Measurements from ENCODE around the gene DCAF4.

DNA sequence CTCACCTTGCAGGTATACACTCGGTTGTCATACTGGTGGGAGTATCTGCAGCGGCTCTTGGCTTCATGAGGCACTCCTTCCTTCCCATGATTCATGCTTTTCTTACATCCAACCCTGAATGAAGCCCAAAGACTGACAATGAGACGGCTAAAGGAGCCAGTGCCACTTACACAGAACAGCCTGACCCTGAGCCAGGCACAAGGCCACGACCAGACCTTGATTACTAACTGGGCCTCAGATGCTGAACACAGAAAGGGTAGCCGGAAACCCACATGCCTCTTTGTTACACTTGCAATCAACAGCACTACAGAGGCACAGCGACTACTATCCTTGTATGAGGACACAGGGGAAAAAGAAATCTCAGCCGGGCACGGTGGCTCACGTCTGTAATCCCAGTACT lies 52.6 kb downstream of the DCAF4 start:
- TF ChIP-seq, protein P1, sequence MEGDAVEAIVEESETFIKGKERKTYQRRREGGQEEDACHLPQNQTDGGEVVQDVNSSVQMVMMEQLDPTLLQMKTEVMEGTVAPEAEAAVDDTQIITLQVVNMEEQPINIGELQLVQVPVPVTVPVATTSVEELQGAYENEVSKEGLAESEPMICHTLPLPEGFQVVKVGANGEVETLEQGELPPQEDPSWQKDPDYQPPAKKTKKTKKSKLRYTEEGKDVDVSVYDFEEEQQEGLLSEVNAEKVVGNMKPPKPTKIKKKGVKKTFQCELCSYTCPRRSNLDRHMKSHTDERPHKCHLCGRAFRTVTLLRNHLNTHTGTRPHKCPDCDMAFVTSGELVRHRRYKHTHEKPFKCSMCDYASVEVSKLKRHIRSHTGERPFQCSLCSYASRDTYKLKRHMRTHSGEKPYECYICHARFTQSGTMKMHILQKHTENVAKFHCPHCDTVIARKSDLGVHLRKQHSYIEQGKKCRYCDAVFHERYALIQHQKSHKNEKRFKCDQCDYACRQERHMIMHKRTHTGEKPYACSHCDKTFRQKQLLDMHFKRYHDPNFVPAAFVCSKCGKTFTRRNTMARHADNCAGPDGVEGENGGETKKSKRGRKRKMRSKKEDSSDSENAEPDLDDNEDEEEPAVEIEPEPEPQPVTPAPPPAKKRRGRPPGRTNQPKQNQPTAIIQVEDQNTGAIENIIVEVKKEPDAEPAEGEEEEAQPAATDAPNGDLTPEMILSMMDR (IDR thresholded peaks at IDR 0.05; ENCODE audit: low read depth, low read length): no peak
- TF ChIP-seq POLR2A (IDR thresholded peaks at IDR 0.05; ENCODE audit: extremely low read depth, insufficient read length) (no peak), MYC (IDR thresholded peaks at IDR 0.05; ENCODE audit: low read depth, low read length) (no peak)
- TF ChIP-seq, protein P2, sequence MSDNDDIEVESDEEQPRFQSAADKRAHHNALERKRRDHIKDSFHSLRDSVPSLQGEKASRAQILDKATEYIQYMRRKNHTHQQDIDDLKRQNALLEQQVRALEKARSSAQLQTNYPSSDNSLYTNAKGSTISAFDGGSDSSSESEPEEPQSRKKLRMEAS (IDR thresholded peaks at IDR 0.05; ENCODE audit: low read depth, low read length): no peak

Data from NB4 (cell line).